ENCODE results near the gene TCF7.

GRCh38 chr5:134142806-134143205 lies 28.3 kb downstream of the TCF7 start:
- no peak for TF ChIP-seq POLR2AphosphoS5 (IDR thresholded peaks at IDR 0.05)
- TF ChIP-seq CTCF (IDR thresholded peaks at IDR 0.05) = no peak
- no peak for TF ChIP-seq POLR2A (IDR thresholded peaks at IDR 0.05)
- no peak for TF ChIP-seq EP300 (IDR thresholded peaks at IDR 0.05)
